Loucy (cell line): ENCODE measurements around the gene NOLC1.

Source experiments
- H2AFZ ChIP-seq: fragments of 200-600 bp; sonication (generic); 2 replicates; pipeline ENCODE4 v1.6.0; 2016; ENCODE audit warnings: antibody characterized with exemption, mild to moderate bottlenecking, low read length, moderate library complexity
- H3F3A ChIP-seq: fragments of 200-600 bp; 2 replicates; pipeline ENCODE4 v1.6.0; 2016; ENCODE audit warnings: antibody characterized with exemption, low read depth, mild to moderate bottlenecking
- H3K27me3 ChIP-seq: fragments of 200-600 bp; sonication (generic); 2 replicates; pipeline ENCODE4 v1.6.1; 2014; ENCODE audit warnings: low read length, mild to moderate bottlenecking; ENCODE audit not compliant: insufficient read depth, poor library complexity, severe bottlenecking
- H3K36me3 ChIP-seq: fragments of 200-600 bp; sonication (generic); 2 replicates; pipeline ENCODE4 v1.6.1; 2016; ENCODE audit warnings: low read length; ENCODE audit not compliant: insufficient read depth
- H3K4me1 ChIP-seq: fragments of 200-600 bp; sonication (generic); 2 replicates; pipeline ENCODE4 v1.5.1; 2014; ENCODE audit warnings: low read length, mild to moderate bottlenecking; ENCODE audit not compliant: insufficient read depth, poor library complexity, severe bottlenecking
- H3K4me2 ChIP-seq: fragments of 200-600 bp; sonication (generic); 2 replicates; pipeline ENCODE4 v1.6.0; 2014; ENCODE audit warnings: antibody characterized with exemption, low read length, low read depth, mild to moderate bottlenecking; ENCODE audit not compliant: poor library complexity, severe bottlenecking
- H3K4me3 ChIP-seq: fragments of 200-600 bp; sonication (generic); 2 replicates; pipeline ENCODE4 v1.5.1; 2014; ENCODE audit warnings: low read length, mild to moderate bottlenecking, mixed read lengths; ENCODE audit not compliant: poor library complexity, severe bottlenecking
- H3K79me2 ChIP-seq: fragments of 200-600 bp; sonication (generic); 2 replicates; pipeline ENCODE4 v1.6.1; 2014; ENCODE audit warnings: low read length; ENCODE audit not compliant: insufficient read depth
- H3K9ac ChIP-seq: fragments of 200-600 bp; sonication (generic); 2 replicates; pipeline ENCODE4 v1.6.0; 2014; ENCODE audit warnings: mild to moderate bottlenecking, low read depth, low read length, moderate library complexity; ENCODE audit not compliant: poor library complexity, severe bottlenecking
- H3K9me2 ChIP-seq: fragments of 200-600 bp; sonication (generic); replicated peaks from 2 replicates; pipeline ENCODE4 v1.6.1; 2016; ENCODE audit warnings: low read depth, low read length, mixed read lengths
- H3K9me3 ChIP-seq: fragments of 200-600 bp; sonication (generic); 2 replicates; pipeline ENCODE4 v1.6.1; 2014; ENCODE audit warnings: mild to moderate bottlenecking, antibody characterized with exemption, low read length, low read depth; ENCODE audit not compliant: insufficient read depth
- H4K20me1 ChIP-seq: fragments of 200-600 bp; sonication (generic); 2 replicates; pipeline ENCODE4 v1.6.0; 2014; ENCODE audit warnings: antibody characterized with exemption, low read length, mild to moderate bottlenecking; ENCODE audit not compliant: insufficient read depth, poor library complexity, severe bottlenecking
- EZH2phosphoT487 ChIP-seq: fragments of 200-600 bp; IDR thresholded peaks from 2 replicates; pipeline ENCODE4 v1.6.1; 2018; ENCODE audit warnings: antibody characterized with exemption, mild to moderate bottlenecking, moderate library complexity, borderline replicate concordance
- TF ChIP-seq, protein P1 (sequence below): fragments of 200-600 bp; sonication (generic); conservative IDR thresholded peaks from 2 replicates; pipeline ENCODE4 v1.5.1; 2014; ENCODE audit warnings: mild to moderate bottlenecking, antibody characterized with exemption, low read length

NOLC1 gene

DNA sequence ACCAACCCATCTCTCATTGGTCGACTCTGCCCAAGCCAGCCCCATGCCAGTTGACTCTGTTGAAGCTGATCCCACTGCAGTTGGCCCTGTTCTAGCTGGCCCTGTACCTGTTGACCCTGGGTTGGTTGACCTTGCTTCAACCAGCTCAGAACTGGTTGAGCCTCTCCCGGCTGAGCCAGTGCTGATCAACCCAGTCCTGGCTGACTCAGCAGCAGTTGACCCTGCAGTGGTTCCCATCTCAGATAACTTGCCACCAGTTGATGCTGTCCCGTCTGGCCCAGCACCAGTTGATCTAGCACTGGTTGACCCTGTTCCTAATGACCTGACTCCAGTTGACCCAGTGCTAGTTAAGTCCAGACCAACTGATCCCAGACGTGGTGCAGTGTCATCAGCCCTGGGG is 12.0 kb upstream of the NOLC1 start:
- H3K27me3 ChIP-seq: no peaks in the 10 kb centered on the region
- H3K36me3 ChIP-seq: peaks cover 64% of the 10 kb centered on the region; the same call in 1 of the 2 replicates
- no peaks in the 10 kb centered on the region for H3F3A ChIP-seq
- no peak overlapping the region for H2AFZ ChIP-seq
- H4K20me1 ChIP-seq: peaks cover 32% of the 10 kb centered on the region
- no peaks in the 10 kb centered on the region for H3K9me2 ChIP-seq
- peaks cover 48% of the 10 kb centered on the region for H3K79me2 ChIP-seq
- no peaks in the 10 kb centered on the region for H3K9me3 ChIP-seq
- H3K4me3 ChIP-seq: no peak overlapping the region
- no peak overlapping the region for H3K9ac ChIP-seq
- TF ChIP-seq, protein P1, sequence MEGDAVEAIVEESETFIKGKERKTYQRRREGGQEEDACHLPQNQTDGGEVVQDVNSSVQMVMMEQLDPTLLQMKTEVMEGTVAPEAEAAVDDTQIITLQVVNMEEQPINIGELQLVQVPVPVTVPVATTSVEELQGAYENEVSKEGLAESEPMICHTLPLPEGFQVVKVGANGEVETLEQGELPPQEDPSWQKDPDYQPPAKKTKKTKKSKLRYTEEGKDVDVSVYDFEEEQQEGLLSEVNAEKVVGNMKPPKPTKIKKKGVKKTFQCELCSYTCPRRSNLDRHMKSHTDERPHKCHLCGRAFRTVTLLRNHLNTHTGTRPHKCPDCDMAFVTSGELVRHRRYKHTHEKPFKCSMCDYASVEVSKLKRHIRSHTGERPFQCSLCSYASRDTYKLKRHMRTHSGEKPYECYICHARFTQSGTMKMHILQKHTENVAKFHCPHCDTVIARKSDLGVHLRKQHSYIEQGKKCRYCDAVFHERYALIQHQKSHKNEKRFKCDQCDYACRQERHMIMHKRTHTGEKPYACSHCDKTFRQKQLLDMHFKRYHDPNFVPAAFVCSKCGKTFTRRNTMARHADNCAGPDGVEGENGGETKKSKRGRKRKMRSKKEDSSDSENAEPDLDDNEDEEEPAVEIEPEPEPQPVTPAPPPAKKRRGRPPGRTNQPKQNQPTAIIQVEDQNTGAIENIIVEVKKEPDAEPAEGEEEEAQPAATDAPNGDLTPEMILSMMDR: no peak
- TF ChIP-seq EZH2phosphoT487: no peak
- peaks cover 18% of the 10 kb centered on the region for H3K4me1 ChIP-seq
- no peak overlapping the region for H3K4me2 ChIP-seq

DNA sequence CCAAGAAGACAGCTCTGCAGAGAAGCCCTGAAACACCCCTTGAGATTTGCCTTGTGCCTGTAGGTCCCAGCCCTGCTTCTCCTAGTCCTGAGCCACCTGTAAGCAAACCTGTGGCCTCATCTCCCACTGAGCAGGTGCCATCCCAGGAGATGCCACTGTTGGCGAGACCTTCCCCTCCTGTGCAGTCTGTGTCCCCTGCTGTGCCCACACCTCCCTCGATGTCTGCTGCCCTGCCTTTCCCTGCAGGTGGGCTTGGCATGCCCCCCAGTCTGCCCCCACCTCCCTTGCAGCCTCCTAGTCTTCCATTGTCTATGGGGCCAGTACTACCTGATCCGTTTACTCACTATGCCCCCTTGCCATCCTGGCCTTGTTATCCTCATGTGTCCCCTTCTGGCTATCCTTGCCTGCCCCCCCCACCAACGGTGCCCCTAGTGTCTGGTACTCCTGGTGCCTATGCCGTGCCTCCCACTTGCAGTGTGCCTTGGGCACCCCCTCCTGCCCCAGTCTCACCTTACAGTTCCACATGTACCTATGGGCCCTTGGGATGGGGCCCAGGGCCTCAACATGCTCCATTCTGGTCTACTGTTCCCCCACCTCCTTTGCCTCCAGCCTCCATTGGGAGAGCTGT is 11.2 kb upstream of the NOLC1 start:
- H3K79me2 ChIP-seq: peaks cover 40% of the 10 kb centered on the region

DNA sequence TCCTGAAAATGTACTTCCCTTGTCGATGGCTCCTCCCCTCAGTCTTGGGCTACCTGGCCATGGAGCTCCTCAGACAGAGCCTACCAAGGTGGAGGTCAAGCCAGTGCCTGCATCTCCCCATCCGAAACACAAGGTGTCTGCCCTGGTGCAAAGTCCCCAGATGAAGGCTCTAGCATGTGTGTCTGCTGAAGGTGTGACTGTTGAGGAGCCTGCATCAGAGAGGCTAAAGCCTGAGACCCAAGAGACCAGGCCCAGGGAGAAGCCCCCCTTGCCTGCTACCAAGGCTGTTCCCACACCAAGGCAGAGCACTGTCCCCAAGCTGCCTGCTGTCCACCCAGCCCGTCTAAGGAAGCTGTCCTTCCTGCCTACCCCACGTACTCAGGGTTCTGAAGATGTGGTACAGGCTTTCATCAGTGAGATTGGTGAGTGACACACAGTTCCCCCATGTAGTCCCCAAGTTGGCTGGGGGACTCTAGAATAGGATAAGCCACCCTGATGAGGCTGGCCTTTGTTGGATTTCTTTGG is 10.5 kb upstream of the NOLC1 start:
- Histone ChIP-seq H3K4me3 (no peak overlapping the region), H2AFZ (no peak overlapping the region), H3K9me3 (no peaks in the 10 kb centered on the region), H3K36me3 (peaks cover 64% of the 10 kb centered on the region; the same call in 1 of the 2 replicates), H3K4me1 (peaks cover 7% of the 10 kb centered on the region), H3K79me2 (peaks cover 33% of the 10 kb centered on the region), H4K20me1 (peaks cover 17% of the 10 kb centered on the region), H3F3A (no peaks in the 10 kb centered on the region), H3K27me3 (no peaks in the 10 kb centered on the region), H3K4me2 (no peak overlapping the region), H3K9me2 (no peaks in the 10 kb centered on the region), H3K9ac (no peak overlapping the region)
- TF ChIP-seq, protein P1: no peak
- no peak for TF ChIP-seq EZH2phosphoT487

More for the DNA sequence above, 11.2 kb upstream of the NOLC1 start:
- H3K4me1 ChIP-seq: peaks cover 11% of the 10 kb centered on the region
- no peak overlapping the region for H2AFZ ChIP-seq
- no peak overlapping the region for H3K4me2 ChIP-seq
- no peaks in the 10 kb centered on the region for H3K27me3 ChIP-seq
- H3K9ac ChIP-seq: no peak overlapping the region
- H3K4me3 ChIP-seq: no peak overlapping the region
- no peaks in the 10 kb centered on the region for H3K9me2 ChIP-seq
- H3F3A ChIP-seq: no peaks in the 10 kb centered on the region
- no peaks in the 10 kb centered on the region for H3K9me3 ChIP-seq
- peaks cover 23% of the 10 kb centered on the region for H4K20me1 ChIP-seq
- H3K36me3 ChIP-seq: peaks cover 64% of the 10 kb centered on the region; the same call in 1 of the 2 replicates
- TF ChIP-seq, protein P1: no peak
- TF ChIP-seq EZH2phosphoT487: no peak
